Measurements from ENCODE around the gene NUMBL.

Gene NUMBL

GRCh38 chr19:40716482-40717324, 26.3 kb upstream of the NUMBL start, which contains the start of the genes COQ8B and ITPKC:
COQ8B (minus strand) TSS chr19:40716886; CDS start chr19:40714632, 2,254 bp downstream.
ITPKC (plus strand) TSS chr19:40717112; CDS start chr19:40717136, 24 bp downstream.
- Histone ChIP-seq H3K9ac (ENCODE audit: low read depth in 1 of 2, low read length in 2 of 2) (peak within 1 kb of the TSS; percentile 92 to 99), H3K27me3 (ENCODE audit: control insufficient read depth in 2 of 2, insufficient read depth in 2 of 2, low read length in 2 of 2) (no peaks in the 10 kb centered on the region), H3K27ac (ENCODE audit: low read depth in 2 of 2, low read length in 2 of 2) (peak within 1 kb of the TSS; percentile 96 to 99), H3K4me3 (ENCODE audit: low read length in 2 of 2) (peak within 1 kb of the TSS; percentile 75 to 94), H3K9me3 (ENCODE audit: control insufficient read depth in 2 of 2, low read length in 2 of 2) (no peaks in the 10 kb centered on the region), H3K36me3 (ENCODE audit: control insufficient read depth in 2 of 2, insufficient read depth in 2 of 2, low read length in 2 of 2) (no peaks in the 10 kb centered on the region), H3K4me1 (ENCODE audit: control insufficient read depth in 2 of 2, insufficient read depth in 2 of 2, low read length in 2 of 2) (peaks cover 55 to 56% of the 10 kb centered on the region in 2 donors)

GRCh38 chr19:40716031-40716481, 25.6 kb upstream of the NUMBL start:
- Histone ChIP-seq H3K9ac (ENCODE audit: low read depth in 1 of 2, low read length in 2 of 2) (peak overlapping the region; percentile 92 to 99), H3K27ac (ENCODE audit: low read depth in 2 of 2, low read length in 2 of 2) (peak overlapping the region; percentile 96 to 99), H3K4me3 (ENCODE audit: low read length in 2 of 2) (peak overlapping the region; percentile 75 to 94), H3K9me3 (ENCODE audit: control insufficient read depth in 2 of 2, low read length in 2 of 2) (no peaks in the 10 kb centered on the region), H3K27me3 (ENCODE audit: control insufficient read depth in 2 of 2, insufficient read depth in 2 of 2, low read length in 2 of 2) (no peaks in the 10 kb centered on the region), H3K4me1 (ENCODE audit: control insufficient read depth in 2 of 2, insufficient read depth in 2 of 2, low read length in 2 of 2) (peaks cover 54% of the 10 kb centered on the region in 2 donors), H3K36me3 (ENCODE audit: control insufficient read depth in 2 of 2, insufficient read depth in 2 of 2, low read length in 2 of 2) (peaks cover 0 to 4% of the 10 kb centered on the region in 2 donors)

- H3K27me3 ChIP-seq (ENCODE audit: control insufficient read depth in 2 of 2, insufficient read depth in 2 of 2, low read length in 2 of 2): no peaks in the 10 kb centered on the region
- peak overlapping the region; percentile 92 to 99 for H3K9ac ChIP-seq (ENCODE audit: low read depth in 1 of 2, low read length in 2 of 2)
- H3K36me3 ChIP-seq (ENCODE audit: control insufficient read depth in 2 of 2, insufficient read depth in 2 of 2, low read length in 2 of 2): peaks cover 3 to 9% of the 10 kb centered on the region in 2 donors
- no peaks in the 10 kb centered on the region for H3K9me3 ChIP-seq (ENCODE audit: control insufficient read depth in 2 of 2, low read length in 2 of 2)
- H3K4me1 ChIP-seq (ENCODE audit: control insufficient read depth in 2 of 2, insufficient read depth in 2 of 2, low read length in 2 of 2): peaks cover 41% of the 10 kb centered on the region in 2 donors
- H3K27ac ChIP-seq (ENCODE audit: low read depth in 2 of 2, low read length in 2 of 2): peak overlapping the region; percentile 96 to 99
- H3K4me3 ChIP-seq (ENCODE audit: low read length in 2 of 2): peak overlapping the region; percentile 75 to 94
Observed at GRCh38 chr19:40714441-40715299, 24.2 kb upstream of the NUMBL start.

DNA sequence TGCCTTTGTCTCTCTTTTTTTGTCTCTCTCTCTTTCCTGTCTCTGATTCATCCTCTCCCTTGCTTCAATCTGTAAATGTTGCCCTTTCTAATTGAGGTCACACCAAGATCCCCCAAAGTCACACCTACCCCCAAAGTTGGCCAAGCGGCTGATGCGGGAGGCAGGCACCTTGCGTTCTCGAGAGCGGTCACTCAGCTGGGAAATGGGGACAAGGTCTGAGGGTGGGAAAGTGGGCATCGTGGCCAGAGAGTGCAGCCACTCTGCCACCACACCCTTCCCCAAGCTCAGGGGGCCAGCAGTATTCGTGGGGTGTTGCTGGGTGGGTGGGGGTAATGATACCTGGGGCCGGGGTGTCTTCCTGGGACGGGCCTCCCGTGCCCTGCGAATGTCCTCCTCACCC, 23.5 kb upstream of the NUMBL start:
- Histone ChIP-seq H3K4me1 (ENCODE audit: control insufficient read depth in 2 of 2, insufficient read depth in 2 of 2, low read length in 2 of 2) (peaks cover 34% of the 10 kb centered on the region in 2 donors), H3K27ac (ENCODE audit: low read depth in 2 of 2, low read length in 2 of 2) (no peak overlapping the region), H3K9me3 (ENCODE audit: control insufficient read depth in 2 of 2, low read length in 2 of 2) (no peaks in the 10 kb centered on the region), H3K4me3 (ENCODE audit: low read length in 2 of 2) (peak overlapping the region in 1 of 2 donors; percentile 75), H3K9ac (ENCODE audit: low read depth in 1 of 2, low read length in 2 of 2) (peak overlapping the region in 1 of 2 donors; percentile 74), H3K36me3 (ENCODE audit: control insufficient read depth in 2 of 2, insufficient read depth in 2 of 2, low read length in 2 of 2) (peaks cover 9 to 11% of the 10 kb centered on the region in 2 donors), H3K27me3 (ENCODE audit: control insufficient read depth in 2 of 2, insufficient read depth in 2 of 2, low read length in 2 of 2) (no peaks in the 10 kb centered on the region)

DNA sequence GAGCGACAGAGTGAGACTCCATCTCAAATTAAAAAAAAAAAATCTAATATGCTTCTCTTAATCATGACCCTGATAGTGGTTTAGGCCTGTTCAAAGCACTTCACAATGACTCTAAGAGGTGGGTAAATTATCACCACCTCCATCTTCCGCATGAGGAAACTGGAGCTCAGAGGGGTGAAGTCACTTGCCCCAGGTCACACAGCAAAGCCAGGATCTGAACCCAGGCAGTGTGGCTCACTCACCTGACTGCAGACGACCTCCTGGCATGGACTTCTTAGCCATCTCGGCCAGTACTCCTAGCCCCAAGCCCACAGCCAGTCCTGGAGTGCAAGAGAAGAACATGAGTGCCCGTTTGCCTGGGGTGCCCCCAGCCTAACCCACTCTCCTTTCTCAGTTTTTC, 19.4 kb upstream of the NUMBL start:
- H3K4me3 ChIP-seq (ENCODE audit: low read length in 2 of 2): no peak overlapping the region
- peaks cover 27 to 33% of the 10 kb centered on the region in 2 donors for H3K36me3 ChIP-seq (ENCODE audit: control insufficient read depth in 2 of 2, insufficient read depth in 2 of 2, low read length in 2 of 2)

GRCh38 chr19:40707615-40708014, 17.2 kb upstream of the NUMBL start:
- no peaks in the 10 kb centered on the region for H3K9me3 ChIP-seq (ENCODE audit: control insufficient read depth in 2 of 2, low read length in 2 of 2)
- H3K9ac ChIP-seq (ENCODE audit: low read depth in 1 of 2, low read length in 2 of 2): no peak overlapping the region
- peaks cover 36 to 49% of the 10 kb centered on the region in 2 donors for H3K36me3 ChIP-seq (ENCODE audit: control insufficient read depth in 2 of 2, insufficient read depth in 2 of 2, low read length in 2 of 2)
- no peaks in the 10 kb centered on the region for H3K4me1 ChIP-seq (ENCODE audit: control insufficient read depth in 2 of 2, insufficient read depth in 2 of 2, low read length in 2 of 2)
- no peak overlapping the region for H3K27ac ChIP-seq (ENCODE audit: low read depth in 2 of 2, low read length in 2 of 2)
- no peak overlapping the region for H3K4me3 ChIP-seq (ENCODE audit: low read length in 2 of 2)
- no peaks in the 10 kb centered on the region for H3K27me3 ChIP-seq (ENCODE audit: control insufficient read depth in 2 of 2, insufficient read depth in 2 of 2, low read length in 2 of 2)

More for the DNA sequence above, 19.4 kb upstream of the NUMBL start:
- no peaks in the 10 kb centered on the region for H3K9me3 ChIP-seq (ENCODE audit: control insufficient read depth in 2 of 2, low read length in 2 of 2)
- H3K27me3 ChIP-seq (ENCODE audit: control insufficient read depth in 2 of 2, insufficient read depth in 2 of 2, low read length in 2 of 2): no peaks in the 10 kb centered on the region
- peaks cover 6% of the 10 kb centered on the region in 2 donors for H3K4me1 ChIP-seq (ENCODE audit: control insufficient read depth in 2 of 2, insufficient read depth in 2 of 2, low read length in 2 of 2)
- no peak overlapping the region for H3K27ac ChIP-seq (ENCODE audit: low read depth in 2 of 2, low read length in 2 of 2)
- no peak overlapping the region for H3K9ac ChIP-seq (ENCODE audit: low read depth in 1 of 2, low read length in 2 of 2)

DNA sequence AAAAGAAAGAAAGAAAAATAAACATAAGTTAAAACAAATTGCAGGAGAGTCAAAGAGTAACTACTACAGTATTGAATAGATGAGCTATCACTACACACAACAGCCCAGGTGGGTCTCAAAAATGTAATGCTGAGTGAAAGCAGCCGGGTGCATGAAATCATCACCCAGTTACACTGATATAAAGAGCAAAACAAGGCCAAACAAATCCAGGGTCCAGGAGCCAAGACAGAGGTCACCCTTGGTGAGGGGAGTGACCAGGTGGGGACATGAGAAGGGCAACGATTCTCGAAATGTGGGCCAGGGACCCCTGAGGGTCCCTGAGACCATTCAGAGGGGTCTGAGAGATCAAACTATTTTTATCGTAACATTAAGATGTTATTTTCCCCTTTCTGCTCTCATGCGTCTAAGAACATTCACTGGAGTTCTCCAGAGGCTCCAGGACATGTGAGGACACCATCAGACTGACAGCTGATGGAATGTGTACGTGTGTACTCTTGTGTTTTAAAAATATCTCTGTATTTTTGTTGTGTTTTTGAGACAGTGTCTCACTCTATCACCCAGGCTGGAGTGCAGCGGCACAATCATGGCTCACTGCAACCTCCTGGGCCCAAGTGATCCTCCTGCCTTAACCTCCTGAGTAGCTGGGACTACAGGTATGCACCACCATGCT, 15.6 kb upstream of the NUMBL start:
- no peak overlapping the region for H3K4me3 ChIP-seq (ENCODE audit: low read length in 2 of 2)
- H3K4me1 ChIP-seq (ENCODE audit: control insufficient read depth in 2 of 2, insufficient read depth in 2 of 2, low read length in 2 of 2): no peaks in the 10 kb centered on the region
- no peaks in the 10 kb centered on the region for H3K9me3 ChIP-seq (ENCODE audit: control insufficient read depth in 2 of 2, low read length in 2 of 2)
- no peak overlapping the region for H3K9ac ChIP-seq (ENCODE audit: low read depth in 1 of 2, low read length in 2 of 2)
- H3K27me3 ChIP-seq (ENCODE audit: control insufficient read depth in 2 of 2, insufficient read depth in 2 of 2, low read length in 2 of 2): no peaks in the 10 kb centered on the region
- no peak overlapping the region for H3K27ac ChIP-seq (ENCODE audit: low read depth in 2 of 2, low read length in 2 of 2)
- peaks cover 45 to 61% of the 10 kb centered on the region in 2 donors for H3K36me3 ChIP-seq (ENCODE audit: control insufficient read depth in 2 of 2, insufficient read depth in 2 of 2, low read length in 2 of 2)

- Histone ChIP-seq H3K36me3 (ENCODE audit: control insufficient read depth in 2 of 2, insufficient read depth in 2 of 2, low read length in 2 of 2) (peaks cover 44 to 64% of the 10 kb centered on the region in 2 donors), H3K27me3 (ENCODE audit: control insufficient read depth in 2 of 2, insufficient read depth in 2 of 2, low read length in 2 of 2) (no peaks in the 10 kb centered on the region), H3K4me3 (ENCODE audit: low read length in 2 of 2) (no peak overlapping the region), H3K4me1 (ENCODE audit: control insufficient read depth in 2 of 2, insufficient read depth in 2 of 2, low read length in 2 of 2) (no peaks in the 10 kb centered on the region), H3K9ac (ENCODE audit: low read depth in 1 of 2, low read length in 2 of 2) (no peak overlapping the region), H3K27ac (ENCODE audit: low read depth in 2 of 2, low read length in 2 of 2) (no peak overlapping the region), H3K9me3 (ENCODE audit: control insufficient read depth in 2 of 2, low read length in 2 of 2) (no peaks in the 10 kb centered on the region)
Observed at GRCh38 chr19:40705362-40705651, 14.9 kb upstream of the NUMBL start.

DNA sequence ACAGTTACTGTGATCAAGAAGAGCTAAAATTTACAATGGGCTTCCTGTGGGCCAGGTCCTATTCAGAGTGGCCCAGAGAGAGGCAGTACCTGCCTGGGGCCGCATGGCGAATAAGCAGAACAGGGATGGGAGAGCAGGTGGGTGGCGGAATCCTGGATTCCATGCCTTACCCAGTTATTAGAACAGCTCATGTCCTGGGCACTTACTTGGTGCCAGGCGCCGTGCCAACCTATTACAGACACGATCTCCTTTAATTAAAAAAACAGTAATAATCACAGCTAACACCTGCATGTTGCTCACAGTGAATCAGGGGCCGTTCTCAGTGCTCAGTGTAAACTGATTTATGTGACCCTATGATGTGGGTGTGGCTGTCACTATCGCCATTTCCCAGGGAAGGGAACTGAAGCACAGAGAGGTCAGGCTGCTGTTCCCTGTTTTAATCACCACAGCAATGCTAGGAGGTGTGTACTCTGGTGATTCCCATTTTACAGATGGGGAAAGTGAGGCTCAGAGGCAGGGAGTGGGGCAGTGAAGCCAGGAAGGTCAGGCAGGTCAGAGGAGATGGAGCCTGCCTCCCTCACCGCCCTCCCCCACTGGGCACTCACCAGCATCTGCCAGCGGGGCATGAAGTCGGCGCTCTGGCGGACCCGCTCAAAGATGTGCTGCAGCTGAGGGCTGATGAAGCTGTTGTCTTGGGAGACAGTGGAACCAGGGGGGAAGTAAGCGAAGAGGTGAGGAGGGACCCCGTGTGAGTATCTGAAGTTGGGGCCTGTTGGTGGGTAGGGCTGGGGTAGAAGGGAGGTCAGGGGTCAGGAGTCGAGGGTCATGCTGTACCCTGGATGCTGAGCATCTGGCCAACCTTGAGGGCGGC, 14.3 kb upstream of the NUMBL start:
- no peak overlapping the region for H3K4me3 ChIP-seq (ENCODE audit: low read length in 2 of 2)
- no peaks in the 10 kb centered on the region for H3K4me1 ChIP-seq (ENCODE audit: control insufficient read depth in 2 of 2, insufficient read depth in 2 of 2, low read length in 2 of 2)
- no peaks in the 10 kb centered on the region for H3K27me3 ChIP-seq (ENCODE audit: control insufficient read depth in 2 of 2, insufficient read depth in 2 of 2, low read length in 2 of 2)
- H3K36me3 ChIP-seq (ENCODE audit: control insufficient read depth in 2 of 2, insufficient read depth in 2 of 2, low read length in 2 of 2): peaks cover 46 to 64% of the 10 kb centered on the region in 2 donors
- no peak overlapping the region for H3K9ac ChIP-seq (ENCODE audit: low read depth in 1 of 2, low read length in 2 of 2)
- no peak overlapping the region for H3K27ac ChIP-seq (ENCODE audit: low read depth in 2 of 2, low read length in 2 of 2)
- no peaks in the 10 kb centered on the region for H3K9me3 ChIP-seq (ENCODE audit: control insufficient read depth in 2 of 2, low read length in 2 of 2)

Data from mucosa of rectum (tissue), 2 donors.